HG02981 (cell line): Measurements from ENCODE around the gene STKLD1.
A peak's percentile ranks its signal among the peaks of the same experiment; 100 is the strongest.
"Not testable (repeated sequence)": the region's sequence is repeated elsewhere in the genome, so short reads cannot be mapped to it uniquely, and the experiment has no call there.

Experiments used
- ATAC-seq: cut with Tn5 transposase; IDR thresholded peaks from one replicate; pipeline ENCODE4 v1.9.1; 2021; ENCODE audit warnings: mild to moderate bottlenecking, moderate library complexity; ENCODE audit not compliant: unreplicated experiment

Gene STKLD1

GRCh38 chr9:133360400-133361393, 15.5 kb upstream of the STKLD1 start:
- no peak for ATAC-seq

GRCh38 chr9:133361507-133362092, 14.6 kb upstream of the STKLD1 start:
- no peak for ATAC-seq

GRCh38 chr9:133362359-133363044, 13.7 kb upstream of the STKLD1 start:
- ATAC-seq: no peak

- ATAC-seq: no peak
Observed at GRCh38 chr9:133366435-133366834, 9.7 kb upstream of the STKLD1 start.

- no peak for ATAC-seq
Observed at GRCh38 chr9:133367221-133367620, 8.9 kb upstream of the STKLD1 start.

GRCh38 chr9:133367778-133368177, 8.4 kb upstream of the STKLD1 start:
- no peak for ATAC-seq

GRCh38 chr9:133368249-133368881, 7.8 kb upstream of the STKLD1 start:
- no peak for ATAC-seq

- ATAC-seq: no peak
Observed at GRCh38 chr9:133369422-133369821, 6.7 kb upstream of the STKLD1 start.

GRCh38 chr9:133369933-133370332, 6.2 kb upstream of the STKLD1 start:
- ATAC-seq: no peak

- ATAC-seq: no peak
Observed at GRCh38 chr9:133370685-133371084, 5.5 kb upstream of the STKLD1 start.

GRCh38 chr9:133371261-133371711, 4.9 kb upstream of the STKLD1 start:
- no peak for ATAC-seq

- no peak for ATAC-seq
Observed at GRCh38 chr9:133372144-133372543, 4.0 kb upstream of the STKLD1 start.

GRCh38 chr9:133374612-133375115, 1.5 kb upstream of the STKLD1 start:
- no peak for ATAC-seq

- ATAC-seq: peak; percentile 3
Observed at GRCh38 chr9:133375116-133375723, 946 bp upstream of the STKLD1 start.

GRCh38 chr9:133377280-133377679, 1.1 kb downstream of the STKLD1 start:
- not testable (repeated sequence) for ATAC-seq

GRCh38 chr9:133377721-133378216, 1.6 kb downstream of the STKLD1 start:
- no peak for ATAC-seq

GRCh38 chr9:133378408-133378962, 2.3 kb downstream of the STKLD1 start:
- ATAC-seq: no peak

- ATAC-seq: no peak
Observed at GRCh38 chr9:133379153-133380086, 3.3 kb downstream of the STKLD1 start.

GRCh38 chr9:133380734-133381133, 4.6 kb downstream of the STKLD1 start:
- ATAC-seq: no peak
